ENCODE measurements around the gene CCDC97.
A peak's percentile ranks its signal among the peaks of the same experiment; 100 is the strongest.

CCDC97 gene

GRCh38 chr19:41352609-41353465, 42.9 kb downstream of the CCDC97 start:
- peaks cover 9% of the 10 kb centered on the region; the same call in 1 of the 2 replicates for H3K4me1 ChIP-seq (ENCODE audit: insufficient read depth, low read length)
- H3K9ac ChIP-seq (ENCODE audit: low read depth, low read length), result peak overlapping the region; percentile 61
- no peaks in the 10 kb centered on the region for H3K9me3 ChIP-seq (ENCODE audit: control insufficient read depth, insufficient read depth, low read length)

GRCh38 chr19:41353466-41354342, 43.7 kb downstream of the CCDC97 start, which contains the start of gene TGFB1:
Gene TGFB1, minus strand, starts transcription at chr19:41353922. Its CDS starts 878 bp downstream, at chr19:41353044.
- peaks cover 9% of the 10 kb centered on the region; the same call in 1 of the 2 replicates for H3K4me1 ChIP-seq (ENCODE audit: insufficient read depth, low read length)
- peak within 1 kb of the TSS; percentile 61 for H3K9ac ChIP-seq (ENCODE audit: low read depth, low read length)
- no peaks in the 10 kb centered on the region for H3K9me3 ChIP-seq (ENCODE audit: control insufficient read depth, insufficient read depth, low read length)
- no peaks in the 10 kb centered on the region for H3K36me3 ChIP-seq (ENCODE audit: insufficient read depth, low read length)

More at GRCh38 chr19:41352609-41353465, 42.9 kb downstream of the CCDC97 start:
- no peaks in the 10 kb centered on the region for H3K36me3 ChIP-seq (ENCODE audit: insufficient read depth, low read length)

- Histone ChIP-seq H3K36me3 (ENCODE audit: insufficient read depth, low read length) (no peaks in the 10 kb centered on the region), H3K9ac (ENCODE audit: low read depth, low read length) (peak overlapping the region; percentile 61; the same call in 1 of the 2 replicates), H3K9me3 (ENCODE audit: control insufficient read depth, insufficient read depth, low read length) (no peaks in the 10 kb centered on the region), H3K4me1 (ENCODE audit: insufficient read depth, low read length) (peaks cover 9% of the 10 kb centered on the region; the same call in 1 of the 2 replicates)
Observed at GRCh38 chr19:41354343-41354953, 44.5 kb downstream of the CCDC97 start.

- no peaks in the 10 kb centered on the region for H3K9me3 ChIP-seq (ENCODE audit: control insufficient read depth, insufficient read depth, low read length)
- H3K4me1 ChIP-seq (ENCODE audit: insufficient read depth, low read length), result peaks cover 9% of the 10 kb centered on the region; the same call in 1 of the 2 replicates
- no peaks in the 10 kb centered on the region for H3K36me3 ChIP-seq (ENCODE audit: insufficient read depth, low read length)
- H3K9ac ChIP-seq (ENCODE audit: low read depth, low read length), result no peak overlapping the region
Observed at GRCh38 chr19:41355035-41355434, 45.1 kb downstream of the CCDC97 start.

GRCh38 chr19:41355802-41356201, 45.8 kb downstream of the CCDC97 start:
- no peaks in the 10 kb centered on the region for H3K36me3 ChIP-seq (ENCODE audit: insufficient read depth, low read length)
- H3K9me3 ChIP-seq (ENCODE audit: control insufficient read depth, insufficient read depth, low read length), result no peaks in the 10 kb centered on the region
- H3K4me1 ChIP-seq (ENCODE audit: insufficient read depth, low read length), result peaks cover 9% of the 10 kb centered on the region; the same call in 1 of the 2 replicates
- no peak overlapping the region for H3K9ac ChIP-seq (ENCODE audit: low read depth, low read length)

- Histone ChIP-seq H3K9ac (ENCODE audit: low read depth, low read length) (no peak overlapping the region), H3K36me3 (ENCODE audit: insufficient read depth, low read length) (no peaks in the 10 kb centered on the region), H3K4me1 (ENCODE audit: insufficient read depth, low read length) (peaks cover 9% of the 10 kb centered on the region; the same call in 1 of the 2 replicates), H3K9me3 (ENCODE audit: control insufficient read depth, insufficient read depth, low read length) (no peaks in the 10 kb centered on the region)
Observed at GRCh38 chr19:41356984-41357739, 47.2 kb downstream of the CCDC97 start.

- Histone ChIP-seq H3K36me3 (ENCODE audit: insufficient read depth, low read length) (no peaks in the 10 kb centered on the region), H3K9ac (ENCODE audit: low read depth, low read length) (no peak overlapping the region), H3K9me3 (ENCODE audit: control insufficient read depth, insufficient read depth, low read length) (no peaks in the 10 kb centered on the region), H3K4me1 (ENCODE audit: insufficient read depth, low read length) (peaks cover 9% of the 10 kb centered on the region; the same call in 1 of the 2 replicates)
Observed at GRCh38 chr19:41357746-41358145, 47.8 kb downstream of the CCDC97 start.

- no peaks in the 10 kb centered on the region for H3K36me3 ChIP-seq (ENCODE audit: insufficient read depth, low read length)
- no peak overlapping the region for H3K9ac ChIP-seq (ENCODE audit: low read depth, low read length)
- H3K9me3 ChIP-seq (ENCODE audit: control insufficient read depth, insufficient read depth, low read length), result no peaks in the 10 kb centered on the region
- peaks cover 9% of the 10 kb centered on the region; the same call in 1 of the 2 replicates for H3K4me1 ChIP-seq (ENCODE audit: insufficient read depth, low read length)
Observed at GRCh38 chr19:41359741-41360140, 49.8 kb downstream of the CCDC97 start.

GRCh38 chr19:41362143-41362847, 52.3 kb downstream of the CCDC97 start:
- Histone ChIP-seq H3K9me3 (ENCODE audit: control insufficient read depth, insufficient read depth, low read length) (no peaks in the 10 kb centered on the region), H3K4me1 (ENCODE audit: insufficient read depth, low read length) (peaks cover 5% of the 10 kb centered on the region; the same call in 1 of the 2 replicates), H3K36me3 (ENCODE audit: insufficient read depth, low read length) (no peaks in the 10 kb centered on the region), H3K9ac (ENCODE audit: low read depth, low read length) (no peak overlapping the region)

- Histone ChIP-seq H3K36me3 (ENCODE audit: insufficient read depth, low read length) (no peaks in the 10 kb centered on the region), H3K9ac (ENCODE audit: low read depth, low read length) (peak overlapping the region; percentile 97), H3K4me1 (ENCODE audit: insufficient read depth, low read length) (peaks cover 5% of the 10 kb centered on the region; the same call in 1 of the 2 replicates), H3K9me3 (ENCODE audit: control insufficient read depth, insufficient read depth, low read length) (no peaks in the 10 kb centered on the region)
Observed at GRCh38 chr19:41363371-41363752, 53.4 kb downstream of the CCDC97 start.

GRCh38 chr19:41363753-41364523, 54.0 kb downstream of the CCDC97 start, which contains the start of gene B9D2:
Gene B9D2, minus strand, starts transcription at chr19:41364149. Its CDS starts 630 bp downstream, at chr19:41363519.
- no peaks in the 10 kb centered on the region for H3K9me3 ChIP-seq (ENCODE audit: control insufficient read depth, insufficient read depth, low read length)
- peak within 1 kb of the TSS; percentile 97 for H3K9ac ChIP-seq (ENCODE audit: low read depth, low read length)
- H3K4me1 ChIP-seq (ENCODE audit: insufficient read depth, low read length), result peaks cover 5% of the 10 kb centered on the region; the same call in 1 of the 2 replicates
- no peaks in the 10 kb centered on the region for H3K36me3 ChIP-seq (ENCODE audit: insufficient read depth, low read length)
